ENCODE measurements around the gene CD244. TPM values are rescaled to one million over a fixed set of nuclear protein-coding genes. Genes with fewer than 3 reads are reported as not detected.

The CD244 gene
- total RNA-seq (ENCODE audit: low replicate concordance), result 0.33 TPM in 1 of 2 replicates, not detected in the other

GRCh38 chr1:160862203-160863060, at the start of gene CD244:
CD244 (minus strand) TSS chr1:160862887; CDS start chr1:160862677, 210 bp downstream.
- H3K4me3 ChIP-seq (ENCODE audit: low read depth, low read length), result no peak within 1 kb of the TSS
- no peak for DNase-seq (ENCODE audit: low read depth)
- TF ChIP-seq CTCF (IDR thresholded peaks at IDR 0.05; ENCODE audit: insufficient read depth, low read length), result no peak

GRCh38 chr1:160911925-160912324, 49.2 kb upstream of the CD244 start:
- no peak for TF ChIP-seq CTCF (IDR thresholded peaks at IDR 0.05; ENCODE audit: insufficient read depth, low read length)
- H3K4me3 ChIP-seq (ENCODE audit: low read depth, low read length), result no peak overlapping the region
- DNase-seq (ENCODE audit: low read depth), result no peak

GRCh38 chr1:160911441-160911840, 48.8 kb upstream of the CD244 start:
- no peak for TF ChIP-seq CTCF (IDR thresholded peaks at IDR 0.05; ENCODE audit: insufficient read depth, low read length)
- H3K4me3 ChIP-seq (ENCODE audit: low read depth, low read length), result no peak overlapping the region
- DNase-seq (ENCODE audit: low read depth), result peak; percentile 87

- no peak for TF ChIP-seq CTCF (IDR thresholded peaks at IDR 0.05; ENCODE audit: insufficient read depth, low read length)
- no peak overlapping the region for H3K4me3 ChIP-seq (ENCODE audit: low read depth, low read length)
- no peak for DNase-seq (ENCODE audit: low read depth)
These were observed 47.6 kb upstream of the CD244 start for GRCh38 chr1:160910170-160910750.

GRCh38 chr1:160907976-160908375, 45.3 kb upstream of the CD244 start:
- no peak for TF ChIP-seq CTCF (IDR thresholded peaks at IDR 0.05; ENCODE audit: insufficient read depth, low read length)
- H3K4me3 ChIP-seq (ENCODE audit: low read depth, low read length), result no peak overlapping the region
- DNase-seq (ENCODE audit: low read depth), result peak; percentile 90

GRCh38 chr1:160905617-160905989, 42.9 kb upstream of the CD244 start:
- TF ChIP-seq CTCF (IDR thresholded peaks at IDR 0.05; ENCODE audit: insufficient read depth, low read length), result no peak
- H3K4me3 ChIP-seq (ENCODE audit: low read depth, low read length), result no peak overlapping the region
- DNase-seq (ENCODE audit: low read depth), result no peak

Data from fibroblast of the aortic adventitia (primary cell).